Activated naive CD8-positive, alpha-beta T cell treated with anti-CD3 and anti-CD28 coated beads, Interleukin-2, amount 50 U/mL, for 24 hours (primary cell): ENCODE results near the gene TBX3.

Experiments
- ATAC-seq: fragments of 150-1000 bp; cut with Tn5 transposase; one replicate; pipeline ENCODE4 v1.10.0; 2021
- DNase-seq: peaks from one replicate; pipeline ENCODE4 v3.0.0; 2021
- H3K27ac Mint-ChIP-seq: one replicate; pipeline ENCODE4 v1.8.0; 2021; ENCODE audit warnings: mild to moderate bottlenecking, mixed read lengths
- H3K27me3 Mint-ChIP-seq: one replicate; pipeline ENCODE4 v1.8.0; 2021; ENCODE audit warnings: mixed read lengths
- H3K36me3 Mint-ChIP-seq: one replicate; pipeline ENCODE4 v1.8.0; 2021; ENCODE audit warnings: low read depth, mixed read lengths
- H3K4me1 Mint-ChIP-seq: one replicate; pipeline ENCODE4 v1.8.0; 2021; ENCODE audit warnings: mixed read lengths
- H3K4me3 Mint-ChIP-seq: one replicate; pipeline ENCODE4 v1.8.0; 2021; ENCODE audit warnings: mild to moderate bottlenecking, moderate library complexity, mixed read lengths
- H3K9me3 Mint-ChIP-seq: one replicate; pipeline ENCODE4 v1.8.0; 2021; ENCODE audit warnings: mixed read lengths

The TBX3 gene

GRCh38 chr12:114657597-114657920 is 26.4 kb downstream of the TBX3 start:
- Mint-ChIP-seq H3K27me3 (peaks cover 25% of the 10 kb centered on the region), H3K9me3 (no peaks in the 10 kb centered on the region), H3K4me3 (no peak overlapping the region), H3K4me1 (no peaks in the 10 kb centered on the region), H3K27ac (no peak overlapping the region), H3K36me3 (no peaks in the 10 kb centered on the region)
- ATAC-seq: no peak
- no peak for DNase-seq

DNA sequence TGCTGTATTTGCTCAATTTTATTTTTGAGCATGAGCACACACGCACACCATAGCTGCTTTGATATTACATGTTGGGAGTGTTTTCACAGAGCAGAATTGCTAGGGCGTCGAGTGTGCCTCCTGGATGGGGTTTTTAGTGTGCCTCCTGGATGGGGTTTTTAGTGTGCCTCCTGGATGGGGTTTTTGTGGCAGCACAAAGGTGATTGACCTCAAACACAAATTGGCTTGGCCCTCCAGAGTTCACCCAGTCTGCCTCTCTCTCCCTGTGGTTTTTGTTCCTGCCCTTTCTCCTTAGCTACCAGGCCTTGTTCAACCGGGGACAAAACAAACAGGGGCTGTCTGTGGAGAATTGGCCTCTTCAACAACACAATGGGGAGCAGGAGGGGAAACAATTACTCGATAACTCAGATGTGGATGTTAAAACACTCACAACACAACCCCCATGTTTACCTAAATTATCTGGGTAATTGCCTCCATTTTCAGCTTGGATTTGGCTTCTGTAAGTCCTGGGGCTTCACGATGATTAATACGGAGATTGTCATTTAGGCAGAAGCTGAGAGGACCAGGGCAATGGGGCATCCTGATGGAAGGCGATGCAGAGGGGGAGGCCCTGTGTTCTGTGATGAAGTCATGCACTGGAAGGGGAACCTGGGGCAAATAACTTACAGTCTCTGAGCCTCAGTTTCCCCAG is 26.9 kb downstream of the TBX3 start:
- DNase-seq: no peak
- Mint-ChIP-seq H3K27me3 (peaks cover 23% of the 10 kb centered on the region), H3K36me3 (no peaks in the 10 kb centered on the region), H3K27ac (no peak overlapping the region), H3K4me1 (no peaks in the 10 kb centered on the region), H3K9me3 (no peaks in the 10 kb centered on the region), H3K4me3 (no peak overlapping the region)
- no peak for ATAC-seq

DNA sequence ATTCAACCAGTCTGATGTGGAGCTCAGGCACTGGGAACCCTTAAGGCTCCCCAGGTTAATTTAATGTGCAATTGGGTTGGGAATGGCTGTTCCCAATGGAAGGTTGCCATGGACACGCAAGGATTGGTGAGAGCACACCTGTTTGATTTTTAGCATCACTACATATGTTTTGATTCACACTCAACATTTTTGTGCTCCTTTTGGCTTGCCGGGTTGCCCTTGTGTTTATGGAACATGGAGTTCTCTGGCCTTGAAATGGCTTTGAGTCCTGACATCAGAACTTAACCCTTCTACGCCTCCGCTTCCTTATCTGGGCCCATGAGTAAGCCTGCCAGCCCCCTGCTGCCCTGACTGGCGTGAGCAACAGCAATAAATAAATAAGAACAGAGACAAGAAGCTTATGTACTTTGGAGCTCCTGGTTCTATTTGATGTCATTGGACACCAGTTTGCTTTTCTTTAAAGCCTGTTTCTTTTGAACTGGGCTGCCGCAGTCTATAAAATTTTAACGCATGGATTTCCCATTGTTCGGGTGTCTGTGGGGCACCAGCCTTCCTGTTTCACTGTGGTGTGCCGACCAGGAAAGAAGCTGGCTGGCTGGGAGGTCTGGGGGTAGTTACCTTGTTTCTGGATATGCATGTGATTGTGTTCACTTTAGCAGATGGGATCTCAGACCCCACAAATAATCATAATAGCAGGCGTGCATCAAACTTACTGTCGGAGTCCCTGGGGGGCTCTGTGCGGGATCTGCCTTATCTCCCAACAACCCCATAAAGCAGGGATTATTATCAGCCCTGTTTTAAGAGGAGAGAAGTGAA is 27.8 kb downstream of the TBX3 start:
- DNase-seq: no peak
- H3K27ac Mint-ChIP-seq: no peak overlapping the region
- H3K9me3 Mint-ChIP-seq: no peaks in the 10 kb centered on the region
- H3K4me3 Mint-ChIP-seq: no peak overlapping the region
- peaks cover 23% of the 10 kb centered on the region for H3K27me3 Mint-ChIP-seq
- no peak for ATAC-seq
- H3K36me3 Mint-ChIP-seq: no peaks in the 10 kb centered on the region
- H3K4me1 Mint-ChIP-seq: no peaks in the 10 kb centered on the region

DNA sequence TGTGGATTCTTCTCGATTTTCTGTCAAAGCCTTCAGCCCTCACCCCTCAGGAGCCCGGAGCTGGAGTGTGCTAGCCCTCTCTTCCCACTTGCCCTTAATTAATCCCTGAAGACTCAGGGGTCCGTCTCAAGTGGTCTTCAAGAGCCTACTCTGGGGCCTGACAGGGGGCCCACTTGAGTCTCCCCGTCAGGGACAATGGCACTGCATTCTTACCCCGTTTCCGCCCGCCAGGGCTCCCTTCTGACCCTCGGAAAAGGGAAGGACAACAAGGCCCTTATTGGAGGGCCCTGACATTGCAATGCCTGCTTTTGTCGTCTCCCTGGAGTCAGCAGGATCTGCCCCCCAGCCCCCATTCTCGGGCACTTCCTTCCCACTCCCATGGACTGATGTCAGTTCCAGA is 34.4 kb downstream of the TBX3 start:
- DNase-seq: no peak
- H3K4me3 Mint-ChIP-seq: no peak overlapping the region
- peaks cover 5% of the 10 kb centered on the region for H3K27me3 Mint-ChIP-seq
- no peaks in the 10 kb centered on the region for H3K4me1 Mint-ChIP-seq
- no peaks in the 10 kb centered on the region for H3K9me3 Mint-ChIP-seq
- no peak for ATAC-seq
- H3K36me3 Mint-ChIP-seq: no peaks in the 10 kb centered on the region
- H3K27ac Mint-ChIP-seq: no peak overlapping the region

- no peak for DNase-seq
- Mint-ChIP-seq H3K4me3 (no peak overlapping the region), H3K27ac (no peak overlapping the region), H3K36me3 (no peaks in the 10 kb centered on the region), H3K27me3 (peaks cover 2% of the 10 kb centered on the region), H3K4me1 (no peaks in the 10 kb centered on the region), H3K9me3 (no peaks in the 10 kb centered on the region)
- no peak for ATAC-seq
These were observed 35.3 kb downstream of the TBX3 start for GRCh38 chr12:114648711-114649110.

GRCh38 chr12:114638790-114639435 is 45.1 kb downstream of the TBX3 start:
- ATAC-seq: no peak

DNA sequence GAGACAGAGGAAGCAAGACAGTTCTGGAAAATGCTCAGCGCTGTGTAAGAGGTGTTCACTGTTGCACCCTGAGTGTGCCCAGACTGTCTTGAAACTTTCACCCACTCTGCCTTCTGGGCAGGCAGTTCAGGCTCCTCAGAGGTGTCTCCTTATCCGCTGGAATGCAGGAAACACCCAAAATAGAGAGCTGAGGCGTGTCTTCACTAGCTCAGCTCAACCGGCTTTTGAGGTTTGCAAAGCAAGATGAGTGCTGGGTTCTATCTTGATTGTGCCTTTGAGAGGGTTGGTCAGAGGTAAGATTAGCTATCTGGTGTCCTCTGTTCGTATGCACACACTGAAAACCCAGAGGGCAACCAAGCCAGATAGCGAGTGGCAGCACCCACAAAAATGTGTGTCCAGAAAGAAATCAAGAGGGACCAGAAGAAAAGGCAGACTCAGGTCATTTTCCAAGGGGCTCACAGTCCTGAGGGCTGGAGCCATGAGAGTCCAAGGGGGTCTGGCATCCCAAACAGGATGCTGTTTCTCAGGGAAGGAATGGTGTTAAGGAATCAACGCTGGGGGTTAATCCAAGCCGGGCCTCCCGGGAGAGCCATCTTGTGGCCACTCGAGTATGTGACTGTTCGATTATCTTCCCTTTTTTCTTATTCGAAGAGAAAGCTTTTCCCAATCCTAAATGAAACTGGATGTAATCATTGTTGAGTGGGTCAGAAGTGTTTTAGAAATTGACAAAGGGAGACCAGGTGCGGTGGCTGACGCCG is 47.1 kb downstream of the TBX3 start:
- Mint-ChIP-seq H3K36me3 (no peaks in the 10 kb centered on the region), H3K9me3 (no peaks in the 10 kb centered on the region), H3K4me3 (no peak overlapping the region), H3K27ac (no peak overlapping the region), H3K4me1 (no peaks in the 10 kb centered on the region), H3K27me3 (no peaks in the 10 kb centered on the region)
- DNase-seq (no peak), ATAC-seq (no peak)

More at GRCh38 chr12:114638790-114639435, 45.1 kb downstream of the TBX3 start:
- H3K36me3 Mint-ChIP-seq: no peaks in the 10 kb centered on the region
- H3K27ac Mint-ChIP-seq: no peak overlapping the region
- DNase-seq: no peak
- H3K27me3 Mint-ChIP-seq: no peaks in the 10 kb centered on the region
- H3K4me1 Mint-ChIP-seq: no peaks in the 10 kb centered on the region
- no peak overlapping the region for H3K4me3 Mint-ChIP-seq
- no peaks in the 10 kb centered on the region for H3K9me3 Mint-ChIP-seq

GRCh38 chr12:114631242-114631641 is 52.7 kb downstream of the TBX3 start:
- H3K36me3 Mint-ChIP-seq: no peaks in the 10 kb centered on the region
- H3K27me3 Mint-ChIP-seq: no peaks in the 10 kb centered on the region
- no peaks in the 10 kb centered on the region for H3K4me1 Mint-ChIP-seq
- H3K4me3 Mint-ChIP-seq: no peak overlapping the region
- H3K27ac Mint-ChIP-seq: no peak overlapping the region
- no peaks in the 10 kb centered on the region for H3K9me3 Mint-ChIP-seq
- DNase-seq (no peak), ATAC-seq (no peak)

- ATAC-seq (no peak), DNase-seq (no peak)
- H3K4me3 Mint-ChIP-seq: no peak overlapping the region
- no peaks in the 10 kb centered on the region for H3K9me3 Mint-ChIP-seq
- H3K36me3 Mint-ChIP-seq: no peaks in the 10 kb centered on the region
- no peaks in the 10 kb centered on the region for H3K27me3 Mint-ChIP-seq
- no peaks in the 10 kb centered on the region for H3K4me1 Mint-ChIP-seq
- H3K27ac Mint-ChIP-seq: no peak overlapping the region
These were observed 55.8 kb downstream of the TBX3 start for GRCh38 chr12:114628199-114628598.

DNA sequence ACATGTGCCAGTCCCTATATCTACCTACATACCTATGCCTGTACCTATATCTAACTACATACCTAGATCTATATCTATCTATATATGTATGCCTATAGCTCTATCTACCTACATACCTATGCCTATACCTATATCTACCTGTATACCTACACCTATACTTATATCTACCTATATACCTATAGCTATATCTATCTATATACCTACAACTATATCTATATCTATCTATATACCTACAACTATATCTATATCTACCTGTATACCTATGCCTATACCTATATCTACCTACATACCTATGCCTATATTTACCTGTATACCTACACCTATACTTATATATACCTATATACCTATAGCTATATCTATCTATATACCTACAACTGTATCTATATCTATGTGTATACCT is 56.6 kb downstream of the TBX3 start:
- DNase-seq (no peak), ATAC-seq (no peak)
- Mint-ChIP-seq H3K27me3 (no peaks in the 10 kb centered on the region), H3K4me1 (no peaks in the 10 kb centered on the region), H3K4me3 (no peak overlapping the region), H3K9me3 (no peaks in the 10 kb centered on the region), H3K36me3 (no peaks in the 10 kb centered on the region), H3K27ac (no peak overlapping the region)

DNA sequence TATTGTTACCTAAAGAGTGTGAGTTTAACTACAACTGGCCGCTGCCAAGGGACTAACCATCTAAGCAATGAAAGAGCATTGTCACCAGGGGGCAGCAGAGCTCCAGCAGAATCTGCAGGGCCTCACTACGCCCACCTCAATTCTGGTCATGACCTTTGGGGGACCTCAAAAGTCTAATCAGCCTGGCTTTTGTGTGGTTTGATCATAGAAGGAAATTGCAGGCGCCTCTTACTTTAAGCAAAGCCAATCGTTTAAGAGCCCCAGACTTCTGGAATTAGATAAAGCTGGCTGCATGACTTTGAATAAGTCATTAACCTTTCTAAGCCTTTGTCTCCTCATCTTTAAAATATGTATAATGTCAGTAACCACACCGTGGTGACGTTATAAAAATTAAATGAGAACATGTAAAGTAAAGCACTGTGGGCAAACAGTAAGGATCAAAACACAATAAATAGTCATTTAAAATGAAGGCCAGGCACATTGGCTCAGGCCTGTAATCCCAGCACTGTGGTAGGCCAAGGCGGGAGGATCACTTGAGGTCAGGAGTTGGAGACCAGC is 58.6 kb downstream of the TBX3 start:
- Mint-ChIP-seq H3K4me3 (no peak overlapping the region), H3K27me3 (no peaks in the 10 kb centered on the region), H3K9me3 (no peaks in the 10 kb centered on the region), H3K36me3 (no peaks in the 10 kb centered on the region), H3K4me1 (no peaks in the 10 kb centered on the region), H3K27ac (no peak overlapping the region)
- ATAC-seq (no peak), DNase-seq (peak; percentile 69)

DNA sequence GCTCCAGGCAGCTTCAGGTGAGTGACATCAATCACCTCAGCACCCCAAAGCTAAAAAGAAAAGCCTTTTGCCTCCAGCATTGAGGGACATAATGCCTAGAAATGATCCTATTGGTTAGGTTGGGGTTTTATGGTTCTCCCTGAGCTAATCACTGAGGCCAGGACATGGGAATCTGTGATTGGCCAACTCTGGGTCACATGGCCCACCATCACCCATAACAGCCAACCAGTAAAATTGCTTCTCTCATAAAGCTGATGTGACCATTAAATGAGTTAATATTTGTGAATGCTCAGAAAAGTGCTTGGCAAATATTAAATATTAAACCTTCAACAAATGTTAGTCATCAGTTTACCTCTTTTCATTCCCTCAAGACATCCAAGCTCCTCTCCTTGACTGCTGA is 60.2 kb downstream of the TBX3 start:
- Mint-ChIP-seq H3K36me3 (no peaks in the 10 kb centered on the region), H3K27me3 (no peaks in the 10 kb centered on the region), H3K4me1 (no peaks in the 10 kb centered on the region), H3K9me3 (no peaks in the 10 kb centered on the region), H3K27ac (no peak overlapping the region), H3K4me3 (no peak overlapping the region)
- DNase-seq (no peak), ATAC-seq (no peak)
